HFF-Myc (cell line): Measurements from ENCODE around the gene ORC3.
"Not testable (repeated sequence)": the region's sequence is repeated elsewhere in the genome, so short reads cannot be mapped to it uniquely, and the experiment has no call there.

Experiments used
- DNase-seq: peaks from one replicate; pipeline ENCODE4 v3.0.0-alpha.2; 2011; ENCODE audit warnings: low read depth; ENCODE audit errors: extremely low read depth
- H3K4me3 ChIP-seq: replicated peaks from 2 replicates; pipeline ENCODE4 v1.5.1; 2011; ENCODE audit warnings: low read depth, mild to moderate bottlenecking, control low read depth, low read length
- TF ChIP-seq, protein P1 (sequence below): IDR thresholded peaks from 2 replicates; pipeline ENCODE4 v1.5.1; 2012; ENCODE audit warnings: mild to moderate bottlenecking, low read depth, low read length, control low read depth; ENCODE audit errors: missing control alignments

Gene ORC3

DNA sequence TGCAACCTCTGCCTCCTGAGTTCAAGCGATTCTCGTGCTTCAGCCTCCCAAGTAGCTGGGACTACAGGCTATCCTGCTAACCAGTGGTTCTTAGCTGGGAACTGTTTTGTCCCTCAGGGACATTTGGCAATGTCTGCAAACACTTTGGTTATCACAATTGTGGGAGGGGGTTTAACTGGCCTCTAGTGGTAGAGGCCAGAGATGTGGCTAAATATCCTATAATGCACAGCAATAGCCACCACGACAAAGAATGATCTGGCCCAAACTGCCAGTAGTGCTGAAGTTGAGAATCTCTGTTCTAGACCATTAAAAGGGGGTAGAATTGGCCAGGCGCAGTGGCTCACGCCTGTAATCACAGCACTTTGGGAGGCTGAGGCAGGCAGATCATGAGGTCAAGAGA lies 83.3 kb downstream of the ORC3 start:
- DNase-seq, result no peak
- TF ChIP-seq, protein P1, sequence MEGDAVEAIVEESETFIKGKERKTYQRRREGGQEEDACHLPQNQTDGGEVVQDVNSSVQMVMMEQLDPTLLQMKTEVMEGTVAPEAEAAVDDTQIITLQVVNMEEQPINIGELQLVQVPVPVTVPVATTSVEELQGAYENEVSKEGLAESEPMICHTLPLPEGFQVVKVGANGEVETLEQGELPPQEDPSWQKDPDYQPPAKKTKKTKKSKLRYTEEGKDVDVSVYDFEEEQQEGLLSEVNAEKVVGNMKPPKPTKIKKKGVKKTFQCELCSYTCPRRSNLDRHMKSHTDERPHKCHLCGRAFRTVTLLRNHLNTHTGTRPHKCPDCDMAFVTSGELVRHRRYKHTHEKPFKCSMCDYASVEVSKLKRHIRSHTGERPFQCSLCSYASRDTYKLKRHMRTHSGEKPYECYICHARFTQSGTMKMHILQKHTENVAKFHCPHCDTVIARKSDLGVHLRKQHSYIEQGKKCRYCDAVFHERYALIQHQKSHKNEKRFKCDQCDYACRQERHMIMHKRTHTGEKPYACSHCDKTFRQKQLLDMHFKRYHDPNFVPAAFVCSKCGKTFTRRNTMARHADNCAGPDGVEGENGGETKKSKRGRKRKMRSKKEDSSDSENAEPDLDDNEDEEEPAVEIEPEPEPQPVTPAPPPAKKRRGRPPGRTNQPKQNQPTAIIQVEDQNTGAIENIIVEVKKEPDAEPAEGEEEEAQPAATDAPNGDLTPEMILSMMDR, result no peak
- no peak overlapping the region for H3K4me3 ChIP-seq

DNA sequence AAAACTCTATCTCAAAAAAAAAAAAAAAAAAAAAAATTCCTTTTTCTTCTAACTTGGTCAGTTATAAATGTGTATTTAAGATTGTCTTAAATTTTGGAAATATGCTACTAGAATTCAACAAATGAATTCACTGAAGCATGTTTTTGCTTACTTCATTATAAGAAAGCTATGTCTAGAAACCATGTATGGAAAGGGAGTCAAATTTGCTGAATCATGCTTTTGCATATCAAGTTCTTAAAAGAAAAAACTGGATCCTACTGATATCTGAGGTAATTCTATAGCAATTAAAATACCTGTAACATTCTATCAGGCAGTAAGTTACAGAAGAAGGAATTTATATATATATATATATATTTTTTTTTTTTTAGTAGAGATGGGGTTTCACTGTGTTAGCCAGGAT lies 84.4 kb downstream of the ORC3 start:
- TF ChIP-seq, protein P1, result no peak
- no peak overlapping the region for H3K4me3 ChIP-seq
- no peak for DNase-seq

DNA sequence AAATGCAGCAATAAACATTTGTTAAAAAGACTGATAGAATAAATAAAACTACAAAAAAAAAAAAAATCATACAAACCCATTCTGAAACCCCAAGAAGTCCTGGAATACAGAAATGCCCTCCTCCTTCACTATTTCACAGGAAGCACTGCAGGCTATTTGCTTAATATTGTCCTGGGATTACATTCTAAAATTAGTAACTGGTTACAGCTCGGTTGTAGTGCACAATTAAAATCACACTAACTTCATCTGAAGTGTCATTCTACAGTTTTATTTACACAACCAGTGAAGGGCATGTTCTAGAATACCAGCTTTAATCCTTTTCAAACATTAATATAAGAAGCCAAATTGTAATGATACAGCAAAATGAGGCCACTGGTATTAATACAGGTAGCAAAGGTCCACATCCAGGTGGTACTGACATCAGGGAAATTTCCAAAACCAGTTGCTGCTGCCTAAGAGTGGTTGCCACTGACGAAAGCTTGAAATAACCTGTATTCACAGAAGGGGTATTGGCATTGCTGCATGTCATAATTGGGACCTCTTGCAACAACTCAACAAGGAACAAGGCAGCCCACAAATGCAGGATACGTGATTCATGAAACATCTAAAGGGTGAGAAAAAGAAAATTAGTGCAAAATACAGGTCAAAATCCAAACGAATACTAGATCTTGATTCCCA lies 85.2 kb downstream of the ORC3 start:
- no peak overlapping the region for H3K4me3 ChIP-seq
- TF ChIP-seq, protein P1, result no peak
- DNase-seq, result no peak

DNA sequence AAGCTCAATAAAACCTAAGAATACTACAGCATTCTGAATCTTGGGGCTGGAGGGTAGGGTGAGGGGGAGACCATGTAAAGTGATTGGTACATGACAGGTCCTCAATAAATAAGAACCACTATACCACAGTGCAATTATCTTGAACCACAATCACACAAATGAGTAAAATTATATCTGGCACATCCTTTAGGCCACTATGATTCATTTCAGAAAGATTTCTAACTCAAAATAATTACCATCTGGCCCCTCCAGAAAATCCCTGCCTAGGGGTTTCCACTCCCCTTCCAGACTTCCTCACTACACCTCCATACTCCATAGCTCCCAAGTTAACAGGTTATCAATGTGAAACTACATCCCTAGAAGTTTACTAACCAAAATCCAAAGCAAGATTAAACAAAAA lies 92.4 kb downstream of the ORC3 start:
- TF ChIP-seq, protein P1, result no peak
- DNase-seq, result no peak
- no peak overlapping the region for H3K4me3 ChIP-seq

DNA sequence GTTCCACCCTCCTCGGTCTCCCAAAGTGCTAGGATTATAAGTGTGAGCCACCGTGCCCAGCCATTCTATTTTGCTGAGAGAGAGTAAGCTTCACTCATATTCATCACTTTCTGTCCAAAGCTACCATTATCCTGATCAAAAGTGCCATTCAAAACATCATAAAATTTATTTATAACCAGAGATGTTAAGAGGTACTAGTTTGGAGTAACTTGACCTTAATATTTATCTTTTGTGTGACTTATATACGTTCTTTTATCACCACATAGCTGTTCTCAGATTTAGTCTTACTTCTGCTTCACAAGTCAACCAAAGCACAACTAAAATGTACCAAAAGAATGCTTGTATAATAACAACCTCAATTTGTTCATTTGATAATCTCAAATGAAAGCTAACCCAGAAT lies 94.0 kb downstream of the ORC3 start:
- no peak for DNase-seq
- TF ChIP-seq, protein P1, result no peak
- no peak overlapping the region for H3K4me3 ChIP-seq

DNA sequence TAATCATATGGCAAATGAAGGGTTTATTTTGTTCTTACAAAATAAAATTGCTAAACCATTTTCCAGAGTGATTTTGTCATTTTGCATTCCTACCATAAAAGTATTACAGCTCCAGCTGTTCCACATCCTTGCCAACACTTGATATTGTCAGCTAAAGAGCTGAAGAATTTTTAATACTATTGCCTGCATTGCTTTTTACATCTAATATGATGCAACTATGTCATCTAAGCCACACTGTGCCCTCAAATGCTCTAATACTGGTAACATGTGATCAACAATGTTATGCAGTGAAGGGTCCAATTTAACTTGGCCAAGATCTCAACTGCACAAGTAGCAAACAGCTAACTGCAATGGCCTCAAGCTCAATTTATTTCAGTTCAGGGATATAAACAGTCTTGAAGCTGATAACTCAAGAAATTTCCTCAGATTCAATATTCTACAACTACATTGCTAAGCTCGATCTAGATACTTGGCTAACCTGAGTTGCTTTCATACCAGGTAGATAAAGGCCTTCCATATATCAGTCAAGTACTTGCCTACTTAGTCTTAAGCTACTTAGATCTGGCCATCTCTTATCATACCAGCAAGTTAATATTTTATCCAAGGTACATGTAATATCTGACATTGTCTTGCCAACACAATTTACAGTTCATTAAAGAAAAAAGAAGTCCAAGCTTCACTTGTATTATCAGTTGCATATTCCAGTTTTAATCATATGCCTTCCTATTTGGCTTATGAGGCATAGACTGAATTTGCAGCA lies 95.1 kb downstream of the ORC3 start:
- DNase-seq, result no peak
- no peak overlapping the region for H3K4me3 ChIP-seq
- TF ChIP-seq, protein P1, result no peak

DNA sequence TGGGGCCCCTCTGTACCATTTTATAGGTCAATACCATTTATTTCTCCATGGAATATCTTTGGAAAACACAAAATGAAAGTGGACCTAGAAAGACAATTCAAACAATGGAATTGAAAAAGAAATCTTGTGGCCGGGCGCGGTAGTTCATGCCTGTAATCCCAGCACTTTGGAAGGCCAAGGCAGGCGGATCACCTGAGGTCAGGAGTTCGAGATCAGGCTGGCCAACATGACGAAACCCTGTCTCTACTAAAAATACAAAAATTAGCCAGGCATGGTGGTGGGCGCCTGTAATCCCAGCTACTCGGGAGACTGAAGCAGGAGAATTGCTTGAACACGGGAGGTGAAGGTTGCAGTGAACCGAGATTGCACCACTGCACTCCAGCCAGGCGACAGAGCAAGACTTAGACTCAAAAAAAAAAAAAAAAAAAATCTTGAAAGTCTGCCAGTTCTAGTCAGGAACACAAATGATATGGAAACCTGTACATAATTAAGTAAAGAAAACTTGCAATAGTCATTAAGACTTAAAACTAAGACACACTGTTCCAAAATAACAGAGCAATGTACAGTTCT lies 96.8 kb downstream of the ORC3 start:
- not testable (repeated sequence) for DNase-seq, H3K4me3 ChIP-seq
